Activated CD4-positive, alpha-beta memory T cell treated with anti-CD3 and anti-CD28 coated beads for 36 hours (primary cell): Measurements from ENCODE around the gene VILL. TPM values are rescaled to one million over a fixed set of nuclear protein-coding genes. Genes with fewer than 3 reads are reported as not detected.
A peak's percentile ranks its signal among the peaks of the same experiment; 100 is the strongest.

Experiments
- CTCF ChIA-PET: fragments of 350-600 bp; sonication (Branson Sonifier 250); formaldehyde crosslinking; loops from one replicate; lab custom pipeline; 2021; ENCODE audit warnings: antibody characterized with exemption, inconsistent platforms; lab: Charles Lee
- POLR2A ChIA-PET: fragments of 350-600 bp; sonication (Branson Sonifier 250); formaldehyde crosslinking; loops from one replicate; lab custom pipeline; 2021; ENCODE audit warnings: antibody characterized with exemption; lab: Charles Lee
- DNase-seq: peaks from one replicate; pipeline ENCODE4 v3.0.0-alpha.2; 2020
- H3K27ac Mint-ChIP-seq: one replicate; pipeline ENCODE4 v1.8.0; 2021; ENCODE audit warnings: mixed read lengths
- H3K27me3 Mint-ChIP-seq: one replicate; pipeline ENCODE4 v1.8.0; 2021; ENCODE audit warnings: mixed read lengths
- H3K36me3 Mint-ChIP-seq: one replicate; pipeline ENCODE4 v1.8.0; 2021; ENCODE audit warnings: mixed read lengths
- H3K4me1 Mint-ChIP-seq: one replicate; pipeline ENCODE4 v1.8.0; 2021; ENCODE audit warnings: low read depth, mixed read lengths
- H3K4me3 Mint-ChIP-seq: one replicate; pipeline ENCODE4 v1.8.0; 2021; ENCODE audit warnings: mild to moderate bottlenecking, mixed read lengths
- H3K9me3 Mint-ChIP-seq: one replicate; pipeline ENCODE4 v1.8.0; 2021; ENCODE audit warnings: mixed read lengths
- intact Hi-C: fragments of 100-400 bp; cut with micrococcal nuclease; formaldehyde crosslinking; loops from one replicate; pipeline ENCODE4 v1.15.1; 2023
- total RNA-seq, 2 experiments: library from RNA; stranded (reverse); gene quantifications; one replicate each; pipeline ENCODE4 v1.2.3, GENCODE V29; 2021

VILL gene
- total RNA-seq, 2 experiments from 2014 or later, result 9.9 to 11.3 TPM

- CTCF ChIA-PET, result interaction anchor here (0.6 to 2.2 kb wide), 23 partner anchors 9 to 526 kb away, joined by 3 to 48 read pairs (median 4); partner anchors contain the start of genes ACAA1, DLEC1, EXOG and OXSR1
- intact Hi-C loops, result loop anchor here (1.0 to 2.0 kb wide), 2 partner anchors 22 to 1003 kb away; partner anchors contain the start of genes EPM2AIP1 and MLH1
- Mint-ChIP-seq H3K36me3 (peaks cover 13% of the 10 kb centered on the region), H3K27ac (peak overlapping the region; percentile 94), H3K9me3 (no peaks in the 10 kb centered on the region), H3K4me3 (peak overlapping the region; percentile 90), H3K4me1 (peaks cover 59% of the 10 kb centered on the region), H3K27me3 (no peaks in the 10 kb centered on the region)
- peak; percentile 39 for DNase-seq
- POLR2A ChIA-PET, result interaction anchor here (1.0 kb wide), 1 partner anchor 43 kb away, joined by 4 read pairs; the partner anchor contains the start of gene DLEC1
Measured at GRCh38 chr3:37995652-37996641, 5.4 kb downstream of the VILL start.

GRCh38 chr3:37996785-37997301 is 6.3 kb downstream of the VILL start:
- no peaks in the 10 kb centered on the region for H3K9me3 Mint-ChIP-seq
- peak overlapping the region; percentile 94 for H3K27ac Mint-ChIP-seq
- ChIA-PET CTCF (interaction anchor here (0.6 to 2.2 kb wide), 27 partner anchors 9 to 525 kb away, joined by 3 to 48 read pairs (median 4); partner anchors contain the start of genes ACAA1, DLEC1, EXOG and OXSR1), POLR2A (interaction anchor here (0.5 to 1.0 kb wide), 2 partner anchors 34 to 42 kb away, joined by 4 read pairs; partner anchors contain the start of gene DLEC1)
- peaks cover 59% of the 10 kb centered on the region for H3K4me1 Mint-ChIP-seq
- no peaks in the 10 kb centered on the region for H3K27me3 Mint-ChIP-seq
- intact Hi-C loops, result loop anchor here (1.0 kb wide), 1 partner anchor 23 kb away; no protein-coding TSS in a partner anchor
- peak; percentile 91 for DNase-seq
- H3K36me3 Mint-ChIP-seq, result peaks cover 13% of the 10 kb centered on the region
- H3K4me3 Mint-ChIP-seq, result no peak overlapping the region

GRCh38 chr3:37997342-37997741 is 6.8 kb downstream of the VILL start:
- Mint-ChIP-seq H3K27me3 (no peaks in the 10 kb centered on the region), H3K9me3 (no peaks in the 10 kb centered on the region), H3K4me1 (peaks cover 59% of the 10 kb centered on the region), H3K4me3 (no peak overlapping the region), H3K27ac (no peak overlapping the region), H3K36me3 (peaks cover 13% of the 10 kb centered on the region)
- ChIA-PET CTCF (interaction anchor here (0.7 to 2.2 kb wide), 26 partner anchors 8 to 524 kb away, joined by 3 to 48 read pairs (median 4); partner anchors contain the start of genes ACAA1, DLEC1, EXOG and XYLB), POLR2A (interaction anchor here (0.5 to 1.0 kb wide), 2 partner anchors 34 to 42 kb away, joined by 4 read pairs; partner anchors contain the start of gene DLEC1)
- peak; percentile 8 for DNase-seq
- intact Hi-C loops, result no loop called here

GRCh38 chr3:37997791-37998370 is 7.3 kb downstream of the VILL start:
- intact Hi-C loops, result no loop called here
- Mint-ChIP-seq H3K36me3 (peaks cover 13% of the 10 kb centered on the region), H3K4me1 (peaks cover 60% of the 10 kb centered on the region), H3K9me3 (no peaks in the 10 kb centered on the region), H3K27me3 (no peaks in the 10 kb centered on the region), H3K4me3 (peak overlapping the region; percentile 75), H3K27ac (peak overlapping the region; percentile 92)
- DNase-seq, result no peak
- ChIA-PET POLR2A (no interaction called here), CTCF (interaction anchor here (0.7 to 2.2 kb wide), 12 partner anchors 13 to 498 kb away, joined by 3 to 48 read pairs (median 6); partner anchors contain the start of genes EXOG and XYLB)

GRCh38 chr3:37999836-38000235 is 9.2 kb downstream of the VILL start:
- Mint-ChIP-seq H3K36me3 (peaks cover 20% of the 10 kb centered on the region), H3K27ac (peak overlapping the region; percentile 26), H3K27me3 (no peaks in the 10 kb centered on the region), H3K9me3 (no peaks in the 10 kb centered on the region), H3K4me3 (no peak overlapping the region), H3K4me1 (peaks cover 60% of the 10 kb centered on the region)
- intact Hi-C loops, result no loop called here
- DNase-seq, result peak; percentile 8
- CTCF ChIA-PET, result no interaction called here
- POLR2A ChIA-PET, result no interaction called here

GRCh38 chr3:38000242-38000916 is 9.8 kb downstream of the VILL start:
- H3K27ac Mint-ChIP-seq, result no peak overlapping the region
- peak; percentile 6 for DNase-seq
- no peak overlapping the region for H3K4me3 Mint-ChIP-seq
- ChIA-PET CTCF (interaction anchor here (1.7 kb wide), 1 partner anchor 23 kb away, joined by 4 read pairs; no protein-coding TSS in a partner anchor), POLR2A (no interaction called here)
- peaks cover 56% of the 10 kb centered on the region for H3K4me1 Mint-ChIP-seq
- peaks cover 21% of the 10 kb centered on the region for H3K36me3 Mint-ChIP-seq
- H3K9me3 Mint-ChIP-seq, result no peaks in the 10 kb centered on the region
- H3K27me3 Mint-ChIP-seq, result no peaks in the 10 kb centered on the region
- intact Hi-C loops, result no loop called here

- peak; percentile 4 for DNase-seq
- Mint-ChIP-seq H3K4me3 (no peak overlapping the region), H3K4me1 (peaks cover 49% of the 10 kb centered on the region), H3K27me3 (no peaks in the 10 kb centered on the region), H3K9me3 (no peaks in the 10 kb centered on the region), H3K27ac (no peak overlapping the region), H3K36me3 (peaks cover 16% of the 10 kb centered on the region)
- ChIA-PET CTCF (interaction anchor here (1.0 to 1.7 kb wide), 5 partner anchors 16 to 68 kb away, joined by 3 to 11 read pairs (median 4); no protein-coding TSS in a partner anchor), POLR2A (no interaction called here)
- intact Hi-C loops, result no loop called here
Measured at GRCh38 chr3:38000965-38001455, 10.4 kb downstream of the VILL start.

GRCh38 chr3:38001456-38002081 is 11.0 kb downstream of the VILL start:
- peak; percentile 9 for DNase-seq
- peaks cover 11% of the 10 kb centered on the region for H3K36me3 Mint-ChIP-seq
- no peak overlapping the region for H3K4me3 Mint-ChIP-seq
- no peaks in the 10 kb centered on the region for H3K9me3 Mint-ChIP-seq
- H3K27ac Mint-ChIP-seq, result no peak overlapping the region
- H3K4me1 Mint-ChIP-seq, result peaks cover 44% of the 10 kb centered on the region
- ChIA-PET POLR2A (no interaction called here), CTCF (interaction anchor here (0.7 to 1.7 kb wide), 6 partner anchors 16 to 67 kb away, joined by 3 to 11 read pairs (median 4); no protein-coding TSS in a partner anchor)
- intact Hi-C loops, result no loop called here
- no peaks in the 10 kb centered on the region for H3K27me3 Mint-ChIP-seq

- DNase-seq, result peak; percentile 7
- Mint-ChIP-seq H3K9me3 (no peaks in the 10 kb centered on the region), H3K27me3 (no peaks in the 10 kb centered on the region), H3K4me3 (no peak overlapping the region), H3K27ac (no peak overlapping the region), H3K36me3 (peaks cover 8% of the 10 kb centered on the region), H3K4me1 (peaks cover 36% of the 10 kb centered on the region)
- CTCF ChIA-PET, result interaction anchor here (0.7 to 1.9 kb wide), 5 partner anchors 21 to 66 kb away, joined by 3 to 11 read pairs (median 4); partner anchors contain the start of gene DLEC1
- POLR2A ChIA-PET, result no interaction called here
- intact Hi-C loops, result no loop called here
Measured at GRCh38 chr3:38002291-38002876, 11.8 kb downstream of the VILL start.

GRCh38 chr3:38002940-38003339 is 12.4 kb downstream of the VILL start:
- Mint-ChIP-seq H3K4me1 (peaks cover 31% of the 10 kb centered on the region), H3K9me3 (no peaks in the 10 kb centered on the region), H3K4me3 (no peak overlapping the region), H3K36me3 (peaks cover 9% of the 10 kb centered on the region), H3K27me3 (no peaks in the 10 kb centered on the region), H3K27ac (peak overlapping the region; percentile 15)
- ChIA-PET POLR2A (no interaction called here), CTCF (interaction anchor here (1.1 to 2.4 kb wide), 7 partner anchors 10 to 477 kb away, joined by 3 to 16 read pairs (median 6); partner anchors contain the start of gene DLEC1)
- DNase-seq, result no peak
- intact Hi-C loops, result loop anchor here (1.0 kb wide), 1 partner anchor 29 kb away; no protein-coding TSS in a partner anchor
